Neural crest cell (in vitro differentiated cells): ENCODE measurements around the gene NOP16. TPM values are rescaled to one million over a fixed set of nuclear protein-coding genes. Genes with fewer than 3 reads are reported as not detected.

Experiments used
- DNase-seq: peaks from one replicate; pipeline ENCODE4 v3.0.0; 2021; ENCODE audit warnings: low read depth, mixed read lengths, low spot score
- H3K27ac Mint-ChIP-seq: one replicate; pipeline ENCODE4 v1.8.0; 2021; ENCODE audit warnings: mild to moderate bottlenecking, mixed read lengths; ENCODE audit not compliant: unreplicated experiment
- H3K27me3 Mint-ChIP-seq: 2 replicates; pipeline ENCODE4 v1.8.0; 2021; ENCODE audit warnings: low read depth, mild to moderate bottlenecking, mixed read lengths
- H3K36me3 Mint-ChIP-seq: 2 replicates; pipeline ENCODE4 v1.8.0; 2021; ENCODE audit warnings: low read depth, mild to moderate bottlenecking, mixed read lengths
- H3K4me1 Mint-ChIP-seq: 2 replicates; pipeline ENCODE4 v1.8.0; 2021; ENCODE audit warnings: mixed read lengths
- H3K4me3 Mint-ChIP-seq: one replicate; pipeline ENCODE4 v1.8.0; 2021; ENCODE audit warnings: mild to moderate bottlenecking, mixed read lengths
- H3K9me3 Mint-ChIP-seq: 2 replicates; pipeline ENCODE4 v1.8.0; 2021; ENCODE audit warnings: mixed read lengths
- total RNA-seq: library from RNA; stranded (reverse); gene quantifications from 2 replicates; pipeline ENCODE4 v1.2.1, GENCODE V29; 2021
- TF ChIP-seq, protein P1 (sequence below): fragments of 200-600 bp; sonication (generic); conservative IDR thresholded peaks from 2 replicates; pipeline ENCODE4 v1.5.0; 2021; ENCODE audit warnings: antibody characterized with exemption, mild to moderate bottlenecking

Gene NOP16
- total RNA-seq, 1 donor from 2014 or later, result 40.9 TPM

GRCh38 chr5:176383961-176384360, 4.4 kb downstream of the NOP16 start:
- peaks cover 29% of the 10 kb centered on the region for H3K4me1 Mint-ChIP-seq
- H3K27ac Mint-ChIP-seq, result no peak overlapping the region
- no peaks in the 10 kb centered on the region for H3K27me3 Mint-ChIP-seq
- H3K36me3 Mint-ChIP-seq, result peaks cover 8% of the 10 kb centered on the region
- TF ChIP-seq, protein P1, sequence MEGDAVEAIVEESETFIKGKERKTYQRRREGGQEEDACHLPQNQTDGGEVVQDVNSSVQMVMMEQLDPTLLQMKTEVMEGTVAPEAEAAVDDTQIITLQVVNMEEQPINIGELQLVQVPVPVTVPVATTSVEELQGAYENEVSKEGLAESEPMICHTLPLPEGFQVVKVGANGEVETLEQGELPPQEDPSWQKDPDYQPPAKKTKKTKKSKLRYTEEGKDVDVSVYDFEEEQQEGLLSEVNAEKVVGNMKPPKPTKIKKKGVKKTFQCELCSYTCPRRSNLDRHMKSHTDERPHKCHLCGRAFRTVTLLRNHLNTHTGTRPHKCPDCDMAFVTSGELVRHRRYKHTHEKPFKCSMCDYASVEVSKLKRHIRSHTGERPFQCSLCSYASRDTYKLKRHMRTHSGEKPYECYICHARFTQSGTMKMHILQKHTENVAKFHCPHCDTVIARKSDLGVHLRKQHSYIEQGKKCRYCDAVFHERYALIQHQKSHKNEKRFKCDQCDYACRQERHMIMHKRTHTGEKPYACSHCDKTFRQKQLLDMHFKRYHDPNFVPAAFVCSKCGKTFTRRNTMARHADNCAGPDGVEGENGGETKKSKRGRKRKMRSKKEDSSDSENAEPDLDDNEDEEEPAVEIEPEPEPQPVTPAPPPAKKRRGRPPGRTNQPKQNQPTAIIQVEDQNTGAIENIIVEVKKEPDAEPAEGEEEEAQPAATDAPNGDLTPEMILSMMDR, result no peak
- no peak for DNase-seq
- H3K9me3 Mint-ChIP-seq, result no peaks in the 10 kb centered on the region
- no peak overlapping the region for H3K4me3 Mint-ChIP-seq

GRCh38 chr5:176383248-176383905, 5.0 kb downstream of the NOP16 start:
- DNase-seq, result no peak
- H3K9me3 Mint-ChIP-seq, result no peaks in the 10 kb centered on the region
- H3K36me3 Mint-ChIP-seq, result peaks cover 8% of the 10 kb centered on the region
- no peak overlapping the region for H3K4me3 Mint-ChIP-seq
- H3K27ac Mint-ChIP-seq, result no peak overlapping the region
- TF ChIP-seq, protein P1, result no peak
- peaks cover 25% of the 10 kb centered on the region for H3K4me1 Mint-ChIP-seq
- H3K27me3 Mint-ChIP-seq, result no peaks in the 10 kb centered on the region

DNA sequence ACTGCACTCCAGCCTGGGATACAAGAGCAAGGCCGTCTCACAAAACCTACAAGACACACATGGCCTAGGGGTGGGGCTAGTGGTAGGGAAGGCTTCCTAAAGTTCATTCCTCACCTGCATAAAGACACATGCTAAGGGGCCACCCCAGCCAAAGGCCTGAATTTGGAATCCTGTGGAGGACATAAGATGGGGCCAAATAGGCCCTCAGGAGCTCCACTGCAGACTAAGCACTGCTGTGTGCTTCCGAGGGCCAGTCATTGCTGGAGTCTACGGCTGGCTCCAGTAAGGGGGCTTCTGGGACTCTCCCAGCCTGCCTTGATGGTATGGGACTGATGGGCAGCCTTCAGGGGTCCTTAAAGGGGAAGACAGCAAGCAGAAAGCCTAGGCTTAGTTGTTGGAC, 5.7 kb downstream of the NOP16 start:
- H3K27me3 Mint-ChIP-seq, result no peaks in the 10 kb centered on the region
- TF ChIP-seq, protein P1, result no peak
- peaks cover 20% of the 10 kb centered on the region for H3K4me1 Mint-ChIP-seq
- H3K36me3 Mint-ChIP-seq, result peaks cover 8% of the 10 kb centered on the region
- no peaks in the 10 kb centered on the region for H3K9me3 Mint-ChIP-seq
- no peak overlapping the region for H3K27ac Mint-ChIP-seq
- no peak for DNase-seq
- H3K4me3 Mint-ChIP-seq, result no peak overlapping the region

DNA sequence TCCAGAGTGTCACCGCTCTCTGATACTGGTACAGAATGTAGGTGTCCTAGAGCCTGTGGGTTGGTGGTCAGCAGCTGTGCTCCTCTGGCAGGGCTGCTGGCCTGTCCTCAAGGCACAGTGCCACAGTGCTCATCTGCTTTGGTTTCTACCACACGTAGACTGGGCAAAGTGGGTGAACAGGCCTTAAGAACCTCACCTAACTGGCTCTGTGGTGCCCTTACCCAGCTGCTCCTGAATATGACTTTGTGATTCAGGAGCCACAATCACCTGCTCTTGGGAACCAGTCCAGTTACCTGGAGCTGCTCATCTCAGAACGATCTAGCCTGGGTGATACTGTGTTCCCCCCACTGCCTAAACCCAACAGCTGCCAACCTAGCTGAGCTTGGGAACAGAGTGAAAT, 6.4 kb downstream of the NOP16 start:
- TF ChIP-seq, protein P1, result no peak
- H3K27ac Mint-ChIP-seq, result no peak overlapping the region
- H3K4me3 Mint-ChIP-seq, result no peak overlapping the region
- H3K4me1 Mint-ChIP-seq, result peaks cover 13% of the 10 kb centered on the region
- DNase-seq, result no peak
- peaks cover 8% of the 10 kb centered on the region for H3K36me3 Mint-ChIP-seq
- no peaks in the 10 kb centered on the region for H3K9me3 Mint-ChIP-seq
- H3K27me3 Mint-ChIP-seq, result no peaks in the 10 kb centered on the region

GRCh38 chr5:176381423-176381822, 7.0 kb downstream of the NOP16 start:
- peaks cover 7% of the 10 kb centered on the region for H3K4me1 Mint-ChIP-seq
- H3K36me3 Mint-ChIP-seq, result peaks cover 8% of the 10 kb centered on the region
- no peaks in the 10 kb centered on the region for H3K9me3 Mint-ChIP-seq
- DNase-seq, result no peak
- H3K27ac Mint-ChIP-seq, result no peak overlapping the region
- no peak overlapping the region for H3K4me3 Mint-ChIP-seq
- TF ChIP-seq, protein P1, result no peak
- H3K27me3 Mint-ChIP-seq, result no peaks in the 10 kb centered on the region
